GM12878 (cell line): ENCODE measurements around the gene PAEP.

ENCODE experiments used
- BHLHE40 ChIP-seq, 2 experiments: fragments of 450-650 bp in 1 of 2; IDR thresholded peaks; 2 replicates each; pipeline ENCODE4 v1.6.1; 2011 to 2017; ENCODE audit warnings: low read depth in 2 of 2, borderline replicate concordance in 1 of 2, improper control_type of control experiment in 1 of 2, low read length in 1 of 2, mild to moderate bottlenecking in 1 of 2
- BRCA1 ChIP-seq: IDR thresholded peaks from 2 replicates; pipeline ENCODE4 v1.6.1; 2011; ENCODE audit warnings: low read depth, low read length, improper control_type of control experiment
- CBX5 ChIP-seq: sonication (generic); IDR thresholded peaks from 2 replicates; pipeline ENCODE4 v1.6.1; 2016; ENCODE audit warnings: low read depth, moderate library complexity, mild to moderate bottlenecking, inconsistent platforms
- CEBPB ChIP-seq, 2 experiments: fragments of 150-350 bp in 1 of 2; IDR thresholded peaks; 2 replicates each; pipeline ENCODE4 v1.6.1; 2012 to 2014; ENCODE audit warnings: low read depth in 2 of 2, low read length in 2 of 2, borderline replicate concordance in 1 of 2, inconsistent platforms in 1 of 2
- PAX8 ChIP-seq: fragments of 450-650 bp; IDR thresholded peaks from 2 replicates; pipeline ENCODE4 v1.6.1; 2017; ENCODE audit warnings: mild to moderate bottlenecking, moderate library complexity
- RCOR1 ChIP-seq: conservative IDR thresholded peaks from 2 replicates; pipeline ENCODE4 v1.6.1; 2012; ENCODE audit warnings: low read depth, low read length, improper control_type of control experiment
- SUZ12 ChIP-seq: fragments of 200-600 bp; sonication (generic); IDR thresholded peaks from one replicate; pipeline ENCODE4 v1.6.1; 2018; ENCODE audit warnings: antibody characterized with exemption, mild to moderate bottlenecking; ENCODE audit not compliant: unreplicated experiment
- YBX1 ChIP-seq: fragments of 450-650 bp; IDR thresholded peaks from 2 replicates; pipeline ENCODE4 v1.6.1; 2016; ENCODE audit warnings: antibody characterized with exemption
- ZBED1 ChIP-seq: IDR thresholded peaks from 2 replicates; pipeline ENCODE4 v1.6.1; 2016; ENCODE audit warnings: borderline replicate concordance
- ZNF592 ChIP-seq: fragments of 450-650 bp; IDR thresholded peaks from 2 replicates; pipeline ENCODE4 v1.6.1; 2017; ENCODE audit warnings: mild to moderate bottlenecking, moderate library complexity

GRCh38 chr9:135566552-135566951 is 5.0 kb downstream of the PAEP start:
- no peak for TF ChIP-seq RCOR1
- no peak for TF ChIP-seq BHLHE40 (IDR thresholded peaks at IDR 0.05; ENCODE audit: borderline replicate concordance in 1 of 2, low read depth in 2 of 2, low read length in 1 of 2)
- TF ChIP-seq ZNF592 = no peak
- TF ChIP-seq ZBED1 = no peak
- TF ChIP-seq PAX8 = no peak
- no peak for TF ChIP-seq YBX1
- no peak for TF ChIP-seq CBX5
- TF ChIP-seq BRCA1 = no peak
- no peak for TF ChIP-seq SUZ12
- no peak for TF ChIP-seq CEBPB (IDR thresholded peaks at IDR 0.05; ENCODE audit: borderline replicate concordance in 1 of 2, low read depth in 2 of 2, low read length in 2 of 2)
